GM18526 (cell line): Measurements from ENCODE around the gene PDLIM1.

Experiments
- POLR2A ChIP-seq: IDR thresholded peaks from 3 replicates; pipeline ENCODE4 v1.6.1; 2011; ENCODE audit not compliant: insufficient read length; ENCODE audit errors: extremely low read depth

PDLIM1 gene

DNA sequence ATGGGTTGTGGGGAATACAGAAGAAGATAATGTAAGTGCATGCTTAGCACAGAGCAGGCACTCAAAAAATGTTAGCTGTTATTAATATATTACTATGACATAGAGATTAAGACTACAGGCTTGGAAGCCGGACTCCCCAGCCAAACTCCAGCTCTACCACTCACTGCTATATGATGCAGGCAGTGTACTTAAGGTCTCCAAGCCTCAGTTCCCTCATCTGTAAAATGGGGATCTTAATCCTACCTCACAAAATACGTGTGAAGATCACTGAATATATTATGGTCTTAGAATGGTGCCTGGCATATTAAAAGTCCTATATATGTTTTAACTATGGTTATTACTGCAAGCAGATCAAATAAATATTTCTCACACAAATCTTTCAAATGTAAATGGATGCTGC is 5.2 kb downstream of the PDLIM1 start:
- no peak for TF ChIP-seq POLR2A

DNA sequence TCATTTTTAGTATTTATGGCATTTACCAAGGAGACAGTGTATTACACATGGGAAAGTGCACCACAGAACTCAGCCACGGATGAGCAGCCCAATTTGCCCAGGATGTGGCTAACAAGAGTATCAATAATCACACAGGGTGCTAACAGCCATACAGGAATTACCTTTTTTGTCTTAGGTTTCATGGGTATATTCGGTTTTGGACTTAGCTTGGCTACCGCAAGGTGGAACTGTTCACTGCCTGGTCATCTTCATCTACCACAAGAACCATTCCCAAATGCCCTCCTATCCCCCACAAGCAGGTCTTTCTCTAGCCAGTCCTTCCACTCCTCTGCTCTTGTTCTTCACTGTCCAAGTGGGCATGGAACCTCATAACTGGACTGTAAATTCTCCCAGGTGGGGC is 6.0 kb downstream of the PDLIM1 start:
- TF ChIP-seq POLR2A, result no peak

DNA sequence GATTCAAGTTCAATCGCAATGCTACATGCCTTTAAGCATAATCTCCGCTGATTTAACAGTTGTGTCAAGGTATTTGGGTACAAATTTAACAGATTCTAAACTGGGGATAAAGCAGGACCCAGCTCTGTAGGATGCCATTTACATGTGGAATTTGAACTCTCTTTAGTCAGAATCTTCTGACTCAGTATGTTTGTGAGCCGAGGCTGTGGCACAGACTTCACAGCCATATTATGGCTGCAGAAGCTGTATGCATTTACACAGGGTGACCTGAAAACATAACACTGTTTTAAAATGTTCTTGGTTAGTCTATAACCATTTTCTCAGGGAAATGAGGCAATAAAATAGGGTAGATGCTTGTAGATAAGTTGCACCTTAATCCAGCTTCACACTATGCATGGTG is 8.7 kb downstream of the PDLIM1 start:
- TF ChIP-seq POLR2A, result no peak

DNA sequence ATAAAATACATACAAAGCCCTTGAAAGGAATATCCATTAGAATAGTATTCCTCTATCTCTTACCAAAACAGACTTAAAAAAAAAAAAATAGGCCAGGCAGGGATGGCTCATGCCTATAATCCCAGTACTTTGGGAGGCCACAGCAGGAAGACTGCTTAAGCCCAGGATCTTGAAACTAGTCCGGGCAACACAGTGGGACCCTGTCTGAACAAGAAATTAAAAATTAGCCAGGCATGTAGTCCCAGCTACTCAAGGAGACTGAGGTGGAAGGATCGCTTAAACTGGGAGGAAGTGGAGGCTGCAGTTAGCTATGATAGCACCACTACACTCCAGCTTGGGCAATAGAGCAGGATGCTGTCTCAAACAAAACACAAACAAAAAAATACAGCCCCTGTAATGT is 9.6 kb downstream of the PDLIM1 start:
- no peak for TF ChIP-seq POLR2A

DNA sequence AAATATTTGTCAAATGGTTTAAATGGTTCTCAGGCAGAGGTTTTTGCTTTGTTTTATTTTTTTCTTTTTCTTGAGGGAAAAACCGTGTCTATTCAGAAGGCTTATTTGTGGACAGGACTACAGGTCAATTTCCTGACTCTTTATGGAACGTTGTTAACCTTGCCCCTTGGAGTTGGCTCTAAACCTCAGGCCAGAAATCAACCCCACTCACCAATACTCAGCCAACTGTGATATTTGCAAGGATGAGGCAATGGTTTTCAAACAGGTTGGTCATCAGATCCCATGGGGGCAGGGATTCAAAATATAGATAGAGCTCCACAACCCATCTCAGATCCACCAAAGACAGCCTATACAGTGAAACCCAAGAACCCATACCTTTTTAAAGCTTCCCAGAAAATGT is 10.2 kb downstream of the PDLIM1 start:
- TF ChIP-seq POLR2A, result no peak

- no peak for TF ChIP-seq POLR2A
Observed at GRCh38 chr10:95279042-95279820, 11.6 kb downstream of the PDLIM1 start.

DNA sequence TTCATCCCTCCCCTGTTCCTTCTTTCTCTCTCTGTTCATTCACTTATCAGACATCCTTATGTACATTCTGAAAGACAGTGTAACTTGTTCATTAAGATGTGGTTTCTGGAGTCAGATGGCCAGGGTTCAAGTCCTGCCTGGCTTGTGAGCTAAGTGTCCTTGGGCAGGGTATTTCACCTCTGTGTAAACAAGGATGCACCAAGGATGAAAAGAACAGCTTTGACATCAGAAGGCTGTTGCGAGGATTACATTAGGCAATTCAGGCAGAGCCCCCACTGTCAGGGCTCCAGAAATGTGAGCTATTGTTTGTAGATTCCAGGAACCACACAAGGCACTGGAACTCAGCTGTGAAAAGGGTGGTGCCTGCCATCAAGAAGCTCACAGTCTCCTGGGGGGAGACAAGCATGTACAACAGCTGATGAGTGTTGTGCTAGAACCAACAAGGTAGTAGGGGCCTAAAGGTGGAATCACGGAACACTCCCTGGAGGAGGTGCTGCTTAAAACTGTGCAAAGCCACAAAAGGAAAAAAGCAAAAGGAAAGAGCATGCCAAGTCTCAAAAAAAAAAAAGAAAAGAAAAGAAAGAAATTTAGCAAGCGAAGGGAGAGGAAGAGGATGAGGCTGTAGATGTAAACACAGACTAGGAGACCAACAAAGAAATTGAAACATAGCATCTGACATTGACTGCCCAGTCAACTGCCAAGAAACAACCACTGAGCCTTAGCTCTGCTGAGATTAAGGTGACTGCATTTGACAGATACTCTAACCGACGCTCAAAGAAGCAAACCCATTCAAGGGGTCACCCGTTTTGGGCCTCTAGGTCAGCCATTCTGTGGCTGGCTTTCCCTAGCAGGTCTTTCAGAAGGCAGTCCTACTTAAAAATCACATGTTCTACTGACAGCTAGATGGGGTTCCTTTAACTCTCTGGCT is 12.5 kb downstream of the PDLIM1 start:
- TF ChIP-seq POLR2A, result no peak

DNA sequence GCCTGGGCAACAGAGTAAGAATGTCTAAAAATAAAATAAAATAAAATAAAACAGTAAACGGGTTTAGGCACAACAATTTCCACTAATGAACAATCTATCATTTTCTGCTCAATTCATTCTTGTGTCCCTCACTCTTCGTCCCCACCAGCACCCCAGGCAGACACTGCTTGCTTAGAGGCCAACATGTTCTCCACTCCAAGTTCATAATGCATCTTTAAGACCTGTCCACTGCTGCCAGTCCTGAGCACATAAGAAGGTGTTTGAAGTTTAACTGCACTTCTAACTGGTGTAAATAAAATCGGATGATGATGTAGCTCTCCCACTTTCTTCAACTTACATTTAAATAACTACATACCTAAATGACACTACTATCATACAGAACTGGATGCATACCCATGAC is 13.2 kb downstream of the PDLIM1 start:
- TF ChIP-seq POLR2A, result no peak

DNA sequence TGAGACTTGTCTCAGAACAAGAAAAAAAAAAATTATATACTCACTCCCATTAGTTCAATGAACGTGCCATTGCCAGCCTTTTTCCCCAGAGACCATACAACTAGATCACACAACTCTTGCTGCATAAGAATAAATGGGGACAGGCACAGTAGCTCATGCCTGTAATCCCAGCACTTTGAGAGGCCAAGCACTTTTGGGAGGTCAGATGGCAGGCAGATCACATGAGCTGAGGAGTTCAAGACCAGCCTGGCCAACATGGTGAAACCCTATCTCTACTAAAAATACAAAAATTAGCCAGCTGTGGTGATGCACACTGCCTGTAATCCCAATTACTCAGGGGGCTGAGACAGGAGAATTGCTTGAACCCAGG is 13.6 kb downstream of the PDLIM1 start:
- TF ChIP-seq POLR2A, result no peak

DNA sequence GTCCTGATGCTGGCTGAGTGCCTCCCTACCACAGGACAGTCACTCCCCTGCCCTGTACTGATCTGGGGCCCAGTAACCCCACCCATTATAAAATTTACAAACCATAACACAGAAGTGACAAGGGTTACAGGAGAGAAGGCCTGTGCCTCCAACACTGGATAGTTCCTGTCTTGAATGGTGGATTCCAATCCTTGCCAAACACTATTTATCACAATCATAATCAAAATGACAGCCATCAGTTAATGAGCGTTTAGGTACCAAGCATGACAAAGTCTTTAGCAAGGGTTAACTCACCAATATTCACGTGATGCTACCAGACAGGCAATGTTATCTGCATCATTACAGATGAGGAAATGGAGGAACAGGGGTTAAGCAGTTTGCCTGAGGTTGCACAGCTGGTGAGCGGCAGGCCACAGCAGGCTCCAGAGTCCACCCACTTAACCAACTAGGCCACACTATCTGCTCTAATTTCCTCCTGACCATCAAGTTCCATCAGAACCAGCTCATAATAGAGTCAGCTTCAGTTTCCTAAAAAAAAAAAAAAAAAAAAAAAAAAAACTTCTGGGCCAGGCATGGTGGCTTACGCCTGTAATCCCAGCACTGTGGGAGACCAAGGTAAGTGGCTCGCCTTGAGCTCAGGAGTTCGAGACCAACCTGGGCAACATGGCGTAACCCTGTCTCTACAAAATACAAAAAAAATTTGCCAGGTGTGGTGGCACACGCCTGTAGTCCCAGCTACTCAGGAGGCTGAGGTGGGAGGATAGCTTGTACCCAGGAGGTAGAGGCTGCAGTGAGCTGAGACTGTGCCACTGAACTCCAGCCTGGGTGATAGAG is 14.2 kb downstream of the PDLIM1 start:
- no peak for TF ChIP-seq POLR2A

DNA sequence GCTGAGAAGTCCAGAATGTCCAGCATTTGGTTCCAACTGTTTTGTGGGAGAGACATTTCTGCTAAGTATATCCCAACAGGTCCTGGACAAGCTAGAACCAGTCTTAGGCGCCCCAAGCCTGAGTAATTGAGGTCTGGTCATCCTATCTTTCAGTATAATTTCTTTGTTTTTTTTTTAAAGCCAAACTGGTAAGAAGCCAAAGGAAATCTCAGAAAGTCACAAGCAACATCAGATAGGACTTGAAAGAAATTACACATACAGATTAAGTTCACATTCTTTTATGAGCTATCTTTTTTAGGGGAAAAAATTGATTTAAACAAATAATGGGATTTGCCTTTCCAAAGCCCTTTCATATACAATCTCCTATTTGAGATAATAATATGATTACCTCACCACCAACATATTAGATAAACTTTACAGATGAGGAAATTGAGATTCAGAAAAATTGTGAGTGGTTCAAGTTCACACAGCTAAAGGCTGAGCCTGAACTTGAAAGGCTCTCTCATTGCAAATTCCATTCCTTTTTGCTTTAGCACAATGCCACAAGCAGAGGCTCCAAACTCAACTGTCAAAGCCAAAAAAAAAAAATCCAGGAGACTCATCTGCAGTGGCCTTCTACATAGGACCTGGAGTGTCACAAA is 15.0 kb downstream of the PDLIM1 start:
- TF ChIP-seq POLR2A, result no peak

GRCh38 chr10:95273393-95274312 is 17.1 kb downstream of the PDLIM1 start:
- no peak for TF ChIP-seq POLR2A

GRCh38 chr10:95268438-95268837 is 22.4 kb downstream of the PDLIM1 start:
- no peak for TF ChIP-seq POLR2A

- TF ChIP-seq POLR2A, result no peak
Observed at GRCh38 chr10:95267251-95267650, 23.6 kb downstream of the PDLIM1 start.
